Panc1 (cell line): Measurements from ENCODE around the gene SLC25A41. TPM values are rescaled to one million over a fixed set of nuclear protein-coding genes. Genes with fewer than 3 reads are reported as not detected.

ENCODE experiments used
- ATAC-seq: fragments of 200-7000 bp; cut with Tn5 transposase; 2 replicates; pipeline ENCODE4 v1.9.1; 2020; ENCODE audit warnings: mild to moderate bottlenecking, moderate library complexity
- Bru-seq: library from RNA; stranded (reverse); fragments of 400-500 nt; gene quantifications from one replicate; lab custom pipeline; 2021; lab: Mats Ljungman, UMichigan
- BruChase-seq, 2 experiments: library from RNA; stranded (reverse); fragments of 400-500 nt; gene quantifications; one replicate each; lab custom pipeline; 2021; lab: Mats Ljungman, UMichigan
- BruUV-seq: library from RNA; stranded (reverse); fragments of 400-500 nt; replicated peaks from 2 replicates; lab custom pipeline; 2021; lab: Mats Ljungman, UMichigan
- CTCF ChIA-PET: fragments of 300-600 bp; sonication (Branson Sonifier 250); formaldehyde crosslinking; loops from one replicate; lab custom pipeline; 2022; ENCODE audit warnings: antibody characterized with exemption; lab: Charles Lee
- POLR2A ChIA-PET: fragments of 300-600 bp; sonication (Branson Sonifier 250); formaldehyde crosslinking; loops from one replicate; lab custom pipeline; 2022; ENCODE audit warnings: antibody characterized with exemption; lab: Charles Lee
- DNase-seq: peaks from one replicate; pipeline ENCODE4 v3.0.0-alpha.2; 2010; ENCODE audit warnings: low read depth, low spot score
- H3K27ac ChIP-seq: 2 replicates; pipeline ENCODE4 v1.5.1; 2011; ENCODE audit warnings: mild to moderate bottlenecking, low read length, inconsistent platforms
- H3K27me3 ChIP-seq: fragments of 200-500 bp; sonication (Bioruptor generic); 2 replicates; pipeline ENCODE4 v1.6.0; 2014; ENCODE audit warnings: low read length, inconsistent platforms; ENCODE audit not compliant: control insufficient read depth, insufficient read depth
- H3K36me3 ChIP-seq: fragments of 200-500 bp; sonication (Bioruptor generic); 2 replicates; pipeline ENCODE4 v1.5.1; 2014; ENCODE audit warnings: inconsistent platforms, mild to moderate bottlenecking, low read length, moderate library complexity; ENCODE audit not compliant: control insufficient read depth, insufficient read depth
- H3K4me1 ChIP-seq: 2 replicates; pipeline ENCODE4 v1.5.1; 2011; ENCODE audit warnings: inconsistent platforms, mild to moderate bottlenecking, low read length, moderate library complexity; ENCODE audit not compliant: control insufficient read depth, insufficient read depth
- H3K4me3 ChIP-seq, 2 experiments: 2 replicates each; pipeline ENCODE4 v1.5.1; 2011 to 2012; ENCODE audit warnings: low read depth in 2 of 2, low read length in 2 of 2, mild to moderate bottlenecking in 2 of 2, inconsistent platforms in 1 of 2, moderate library complexity in 1 of 2
- H3K9me3 ChIP-seq: fragments of 200-500 bp; sonication (Bioruptor generic); 2 replicates; pipeline ENCODE4 v1.5.1; 2014; ENCODE audit warnings: low read depth, mild to moderate bottlenecking, inconsistent platforms, low read length, moderate library complexity; ENCODE audit not compliant: control insufficient read depth, insufficient read depth
- POLR2AphosphoS5 ChIP-seq: IDR thresholded peaks from 2 replicates; pipeline ENCODE4 v1.6.1; 2012; ENCODE audit warnings: mild to moderate bottlenecking, low read depth, low read length, moderate library complexity
- SIN3A ChIP-seq: IDR thresholded peaks from 2 replicates; pipeline ENCODE4 v1.6.1; 2012; ENCODE audit warnings: low read depth, mild to moderate bottlenecking, low read length, moderate library complexity, borderline replicate concordance; ENCODE audit not compliant: insufficient read depth
- TCF7L2 ChIP-seq: IDR thresholded peaks from 2 replicates; pipeline ENCODE4 v1.6.1; 2011; ENCODE audit warnings: mild to moderate bottlenecking, low read depth, low read length, inconsistent platforms
- in situ Hi-C: cut with HindIII; loops from 2 replicates; pipeline ENCODE4 v1.10.0; 2016; ENCODE audit warnings: low sequenced_read_pairs, low pct_unique_long_range_greater_than_20kb
- intact Hi-C: fragments of 100-400 bp; cut with micrococcal nuclease; formaldehyde crosslinking; loops from one replicate; pipeline ENCODE4 v1.10.0; 2022; ENCODE audit not compliant: unreplicated experiment
- long read RNA-seq: library from polyadenylated mRNA; unstranded; transcript quantifications from one replicate; pipeline ENCODE4 v2.0.0, GENCODE V29; 2021; ENCODE audit not compliant: unreplicated experiment
- polyA plus RNA-seq: library from polyadenylated mRNA; unstranded; fragments of >200 nt; gene quantifications from one replicate; pipeline ENCODE4 v1.2.1, GENCODE V29; 2012; ENCODE audit warnings: missing spikeins; ENCODE audit not compliant: insufficient read length
- total RNA-seq: library from RNA; stranded (reverse); gene quantifications from one replicate; pipeline ENCODE4 v1.2.1, GENCODE V29; 2021; ENCODE audit not compliant: unreplicated experiment
- TF ChIP-seq, protein P1 (sequence below): fragments of 450-650 bp; IDR thresholded peaks from 2 replicates; pipeline ENCODE4 v1.5.1; 2017; ENCODE audit warnings: mild to moderate bottlenecking
- TF ChIP-seq, protein P2 (sequence below), 2 experiments: IDR thresholded peaks; 2 replicates each; pipeline ENCODE4 v1.6.1; 2011 to 2012; ENCODE audit warnings: low read depth in 2 of 2, control low read depth in 1 of 2, low read length in 1 of 2, mild to moderate bottlenecking in 1 of 2, moderate library complexity in 1 of 2; ENCODE audit not compliant: insufficient read depth in 1 of 2

The SLC25A41 gene
- total RNA-seq, result 0.21 TPM
- not detected for polyA plus RNA-seq
- Bru-seq, nascent RNA, result percentile 11 among the genes with signal in this experiment
- BruChase-seq, experiment 1, labeled RNA remaining after a 2-hour chase, result percentile 23 among the genes with signal in this experiment
- BruChase-seq, experiment 2, labeled RNA remaining after a 6-hour chase, result percentile 26 among the genes with signal in this experiment
- long read RNA-seq, partial matches to known transcripts, result 0 of 1 reads
- long read RNA-seq, other reads (novel, unspliced or antisense), result 1 of 1 reads

DNA sequence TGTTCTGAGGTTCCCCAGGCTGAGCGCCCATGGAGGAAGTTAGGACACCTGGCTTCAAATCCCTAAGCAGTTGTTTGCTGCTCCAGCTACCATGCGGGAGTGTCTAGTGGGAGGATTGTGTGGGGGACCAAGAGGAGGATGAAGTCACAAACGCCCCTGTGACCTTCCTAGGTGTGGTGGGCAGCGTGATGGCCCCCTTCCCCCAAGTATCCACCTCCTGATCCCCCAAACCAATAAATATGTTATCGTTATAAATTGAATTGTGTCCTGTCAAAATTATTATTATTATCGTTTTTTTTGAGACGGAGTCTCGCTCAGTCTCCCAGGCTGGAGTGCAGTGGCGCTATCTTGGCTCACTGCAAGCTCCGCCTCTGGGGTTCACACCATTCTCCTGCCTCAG lies at the start of gene SLC25A41:
Gene SLC25A41, minus strand, starts transcription at position 101 of the 400 bp plus-strand sequence. Its CDS starts 70 bp downstream, at position 31.
- intact Hi-C loops, result no loop called here
- POLR2A ChIA-PET, result interaction anchor here (0.6 kb wide), 1 partner anchor 40 kb away, joined by 11 read pairs; no protein-coding TSS in a partner anchor
- BruUV-seq, result no TSS peak
- H3K27ac ChIP-seq, result no peak within 1 kb of the TSS
- H3K4me3 ChIP-seq, result no peak within 1 kb of the TSS
- no peaks in the 10 kb centered on the region for H3K36me3 ChIP-seq
- H3K4me1 ChIP-seq, result no peaks in the 10 kb centered on the region
- CTCF ChIA-PET, result no interaction called here
- no peak for ATAC-seq
- no peak for DNase-seq
- H3K9me3 ChIP-seq, result no peaks in the 10 kb centered on the region
- no peaks in the 10 kb centered on the region for H3K27me3 ChIP-seq
- in situ Hi-C loops, result no loop called here
- TF ChIP-seq SIN3A, result no peak
- TF ChIP-seq, protein P1, sequence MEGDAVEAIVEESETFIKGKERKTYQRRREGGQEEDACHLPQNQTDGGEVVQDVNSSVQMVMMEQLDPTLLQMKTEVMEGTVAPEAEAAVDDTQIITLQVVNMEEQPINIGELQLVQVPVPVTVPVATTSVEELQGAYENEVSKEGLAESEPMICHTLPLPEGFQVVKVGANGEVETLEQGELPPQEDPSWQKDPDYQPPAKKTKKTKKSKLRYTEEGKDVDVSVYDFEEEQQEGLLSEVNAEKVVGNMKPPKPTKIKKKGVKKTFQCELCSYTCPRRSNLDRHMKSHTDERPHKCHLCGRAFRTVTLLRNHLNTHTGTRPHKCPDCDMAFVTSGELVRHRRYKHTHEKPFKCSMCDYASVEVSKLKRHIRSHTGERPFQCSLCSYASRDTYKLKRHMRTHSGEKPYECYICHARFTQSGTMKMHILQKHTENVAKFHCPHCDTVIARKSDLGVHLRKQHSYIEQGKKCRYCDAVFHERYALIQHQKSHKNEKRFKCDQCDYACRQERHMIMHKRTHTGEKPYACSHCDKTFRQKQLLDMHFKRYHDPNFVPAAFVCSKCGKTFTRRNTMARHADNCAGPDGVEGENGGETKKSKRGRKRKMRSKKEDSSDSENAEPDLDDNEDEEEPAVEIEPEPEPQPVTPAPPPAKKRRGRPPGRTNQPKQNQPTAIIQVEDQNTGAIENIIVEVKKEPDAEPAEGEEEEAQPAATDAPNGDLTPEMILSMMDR, result no peak
- no peak for TF ChIP-seq POLR2AphosphoS5
- no peak for TF ChIP-seq TCF7L2
- TF ChIP-seq, protein P2, sequence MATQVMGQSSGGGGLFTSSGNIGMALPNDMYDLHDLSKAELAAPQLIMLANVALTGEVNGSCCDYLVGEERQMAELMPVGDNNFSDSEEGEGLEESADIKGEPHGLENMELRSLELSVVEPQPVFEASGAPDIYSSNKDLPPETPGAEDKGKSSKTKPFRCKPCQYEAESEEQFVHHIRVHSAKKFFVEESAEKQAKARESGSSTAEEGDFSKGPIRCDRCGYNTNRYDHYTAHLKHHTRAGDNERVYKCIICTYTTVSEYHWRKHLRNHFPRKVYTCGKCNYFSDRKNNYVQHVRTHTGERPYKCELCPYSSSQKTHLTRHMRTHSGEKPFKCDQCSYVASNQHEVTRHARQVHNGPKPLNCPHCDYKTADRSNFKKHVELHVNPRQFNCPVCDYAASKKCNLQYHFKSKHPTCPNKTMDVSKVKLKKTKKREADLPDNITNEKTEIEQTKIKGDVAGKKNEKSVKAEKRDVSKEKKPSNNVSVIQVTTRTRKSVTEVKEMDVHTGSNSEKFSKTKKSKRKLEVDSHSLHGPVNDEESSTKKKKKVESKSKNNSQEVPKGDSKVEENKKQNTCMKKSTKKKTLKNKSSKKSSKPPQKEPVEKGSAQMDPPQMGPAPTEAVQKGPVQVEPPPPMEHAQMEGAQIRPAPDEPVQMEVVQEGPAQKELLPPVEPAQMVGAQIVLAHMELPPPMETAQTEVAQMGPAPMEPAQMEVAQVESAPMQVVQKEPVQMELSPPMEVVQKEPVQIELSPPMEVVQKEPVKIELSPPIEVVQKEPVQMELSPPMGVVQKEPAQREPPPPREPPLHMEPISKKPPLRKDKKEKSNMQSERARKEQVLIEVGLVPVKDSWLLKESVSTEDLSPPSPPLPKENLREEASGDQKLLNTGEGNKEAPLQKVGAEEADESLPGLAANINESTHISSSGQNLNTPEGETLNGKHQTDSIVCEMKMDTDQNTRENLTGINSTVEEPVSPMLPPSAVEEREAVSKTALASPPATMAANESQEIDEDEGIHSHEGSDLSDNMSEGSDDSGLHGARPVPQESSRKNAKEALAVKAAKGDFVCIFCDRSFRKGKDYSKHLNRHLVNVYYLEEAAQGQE (IDR thresholded peaks at IDR 0.05; ENCODE audit: insufficient read depth in 1 of 2, low read depth in 2 of 2, low read length in 1 of 2), result no peak

DNA sequence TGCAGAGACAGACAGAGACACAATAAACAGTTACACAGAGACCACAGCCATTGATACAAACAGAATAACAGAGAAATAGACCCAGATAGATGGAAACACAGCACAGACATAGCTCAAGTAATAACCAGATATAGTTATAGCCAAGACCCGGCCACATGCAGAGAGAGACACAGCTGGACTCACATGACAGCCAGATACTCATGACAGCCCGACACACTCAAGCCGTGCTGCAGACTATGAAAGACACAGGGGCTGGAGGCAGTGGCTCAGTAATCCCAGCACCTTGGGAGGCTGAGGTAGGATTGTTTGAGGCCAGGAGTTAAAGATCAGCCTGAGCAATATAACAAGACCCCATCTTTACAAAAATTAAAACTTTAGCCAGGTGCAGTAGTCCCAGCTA lies 49.7 kb upstream of the SLC25A41 start:
- in situ Hi-C loops, result no loop called here
- BruUV-seq, result no TSS peak
- no peak for DNase-seq
- ATAC-seq, result no peak
- intact Hi-C loops, result no loop called here
- ChIA-PET CTCF (no interaction called here), POLR2A (no interaction called here)
- Histone ChIP-seq H3K4me1 (no peaks in the 10 kb centered on the region), H3K4me3 (no peak overlapping the region), H3K27me3 (no peaks in the 10 kb centered on the region), H3K9me3 (no peaks in the 10 kb centered on the region), H3K36me3 (no peaks in the 10 kb centered on the region), H3K27ac (no peak overlapping the region)
- TF ChIP-seq POLR2AphosphoS5, result no peak

DNA sequence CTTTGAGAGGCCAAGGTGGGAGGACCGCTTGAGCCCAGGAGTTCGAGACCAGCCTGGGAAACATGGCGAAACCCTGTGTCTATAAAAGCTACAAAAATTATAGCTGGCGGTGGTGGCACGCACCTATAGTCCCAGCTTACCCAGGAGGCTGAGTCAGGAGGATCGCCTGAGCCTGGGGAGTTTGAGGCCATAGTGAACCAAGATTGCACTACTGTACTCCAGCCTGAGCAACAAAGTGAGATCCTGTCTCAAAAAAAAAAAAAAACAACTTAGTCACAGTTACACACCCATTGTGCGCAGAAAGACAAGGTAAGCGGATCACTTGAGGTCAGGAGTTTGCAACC lies 48.8 kb upstream of the SLC25A41 start:
- CTCF ChIA-PET, result no interaction called here
- Histone ChIP-seq H3K4me3 (no peak overlapping the region), H3K27me3 (no peaks in the 10 kb centered on the region), H3K9me3 (no peaks in the 10 kb centered on the region), H3K4me1 (no peaks in the 10 kb centered on the region), H3K36me3 (no peaks in the 10 kb centered on the region), H3K27ac (no peak overlapping the region)
- TF ChIP-seq POLR2AphosphoS5, result no peak
- no peak for TF ChIP-seq SIN3A
- TF ChIP-seq, protein P1, result no peak
- no peak for TF ChIP-seq TCF7L2
- TF ChIP-seq, protein P2 (IDR thresholded peaks at IDR 0.05; ENCODE audit: insufficient read depth in 1 of 2, low read depth in 2 of 2, low read length in 1 of 2), result no peak
- in situ Hi-C loops (no loop called here), intact Hi-C loops (no loop called here)
- BruUV-seq, result no TSS peak
- POLR2A ChIA-PET, result no interaction called here
- no peak for DNase-seq
- no peak for ATAC-seq
